ENCODE measurements around the gene PLXNA2.

PLXNA2 gene

GRCh38 chr1:208169081-208169879 is 74.9 kb downstream of the PLXNA2 start:
- H3K27me3 ChIP-seq (ENCODE audit: low read depth, low read length) = no peaks in the 10 kb centered on the region
- H2AFZ ChIP-seq (ENCODE audit: low read depth, low read length) = no peak overlapping the region
- no peaks in the 10 kb centered on the region for H3K9me3 ChIP-seq (ENCODE audit: insufficient read depth, low read length)
- H3K9ac ChIP-seq (ENCODE audit: low read length) = no peak overlapping the region
- no peak overlapping the region for H3K27ac ChIP-seq (ENCODE audit: low read length)
- H3K79me2 ChIP-seq (ENCODE audit: low read length) = no peaks in the 10 kb centered on the region
- H3K36me3 ChIP-seq (replicated peaks; ENCODE audit: low read depth, low read length) = no peaks in the 10 kb centered on the region
- H3K4me3 ChIP-seq (ENCODE audit: low read length) = no peak overlapping the region
- TF ChIP-seq EZH2phosphoT487 (IDR thresholded peaks at IDR 0.05; ENCODE audit: low read depth) = no peak
- TF ChIP-seq CTCF (IDR thresholded peaks at IDR 0.05; ENCODE audit: low read depth, low read length) = no peak
- H3K4me1 ChIP-seq (ENCODE audit: low read length) = peaks cover 50% of the 10 kb centered on the region
- no peaks in the 10 kb centered on the region for H4K20me1 ChIP-seq (ENCODE audit: insufficient read depth, low read length)
- H3K4me2 ChIP-seq (ENCODE audit: low read length) = no peak overlapping the region

- no peaks in the 10 kb centered on the region for H3K36me3 ChIP-seq (replicated peaks; ENCODE audit: low read depth, low read length)
- peaks cover 36% of the 10 kb centered on the region for H3K4me1 ChIP-seq (ENCODE audit: low read length)
- TF ChIP-seq CTCF (IDR thresholded peaks at IDR 0.05; ENCODE audit: low read depth, low read length) (no peak), EZH2phosphoT487 (IDR thresholded peaks at IDR 0.05; ENCODE audit: low read depth) (no peak)
- no peaks in the 10 kb centered on the region for H3K79me2 ChIP-seq (ENCODE audit: low read length)
- no peak overlapping the region for H3K27ac ChIP-seq (ENCODE audit: low read length)
- no peaks in the 10 kb centered on the region for H3K27me3 ChIP-seq (ENCODE audit: low read depth, low read length)
- no peak overlapping the region for H3K4me3 ChIP-seq (ENCODE audit: low read length)
- H3K9ac ChIP-seq (ENCODE audit: low read length) = no peak overlapping the region
- H3K9me3 ChIP-seq (ENCODE audit: insufficient read depth, low read length) = no peaks in the 10 kb centered on the region
- H4K20me1 ChIP-seq (ENCODE audit: insufficient read depth, low read length) = no peaks in the 10 kb centered on the region
- no peak overlapping the region for H2AFZ ChIP-seq (ENCODE audit: low read depth, low read length)
- H3K4me2 ChIP-seq (ENCODE audit: low read length) = peak overlapping the region; percentile 39; the same call in 1 of the 2 replicates
Measured at GRCh38 chr1:208167261-208167869, 76.8 kb downstream of the PLXNA2 start.

GRCh38 chr1:208166340-208167138 is 77.6 kb downstream of the PLXNA2 start:
- Histone ChIP-seq H3K4me1 (ENCODE audit: low read length) (peaks cover 28% of the 10 kb centered on the region), H3K4me3 (ENCODE audit: low read length) (no peak overlapping the region), H3K9ac (ENCODE audit: low read length) (no peak overlapping the region), H3K36me3 (replicated peaks; ENCODE audit: low read depth, low read length) (no peaks in the 10 kb centered on the region), H3K79me2 (ENCODE audit: low read length) (no peaks in the 10 kb centered on the region), H2AFZ (ENCODE audit: low read depth, low read length) (no peak overlapping the region), H3K27ac (ENCODE audit: low read length) (no peak overlapping the region), H3K4me2 (ENCODE audit: low read length) (peak overlapping the region; percentile 39), H4K20me1 (ENCODE audit: insufficient read depth, low read length) (no peaks in the 10 kb centered on the region), H3K9me3 (ENCODE audit: insufficient read depth, low read length) (no peaks in the 10 kb centered on the region), H3K27me3 (ENCODE audit: low read depth, low read length) (no peaks in the 10 kb centered on the region)
- TF ChIP-seq EZH2phosphoT487 (IDR thresholded peaks at IDR 0.05; ENCODE audit: low read depth) (no peak), CTCF (IDR thresholded peaks at IDR 0.05; ENCODE audit: low read depth, low read length) (no peak)

- no peaks in the 10 kb centered on the region for H3K79me2 ChIP-seq (ENCODE audit: low read length)
- H2AFZ ChIP-seq (ENCODE audit: low read depth, low read length) = no peak overlapping the region
- no peaks in the 10 kb centered on the region for H3K9me3 ChIP-seq (ENCODE audit: insufficient read depth, low read length)
- H3K36me3 ChIP-seq (replicated peaks; ENCODE audit: low read depth, low read length) = no peaks in the 10 kb centered on the region
- no peaks in the 10 kb centered on the region for H4K20me1 ChIP-seq (ENCODE audit: insufficient read depth, low read length)
- no peak overlapping the region for H3K4me3 ChIP-seq (ENCODE audit: low read length)
- TF ChIP-seq EZH2phosphoT487 (IDR thresholded peaks at IDR 0.05; ENCODE audit: low read depth) (no peak), CTCF (IDR thresholded peaks at IDR 0.05; ENCODE audit: low read depth, low read length) (no peak)
- no peak overlapping the region for H3K4me2 ChIP-seq (ENCODE audit: low read length)
- H3K9ac ChIP-seq (ENCODE audit: low read length) = no peak overlapping the region
- H3K4me1 ChIP-seq (ENCODE audit: low read length) = peaks cover 33% of the 10 kb centered on the region
- H3K27me3 ChIP-seq (ENCODE audit: low read depth, low read length) = no peaks in the 10 kb centered on the region
- H3K27ac ChIP-seq (ENCODE audit: low read length) = no peak overlapping the region
Measured at GRCh38 chr1:208165659-208166058, 78.5 kb downstream of the PLXNA2 start.
